SHP77 (cell line): ENCODE data around the gene MEPCE.
"Not testable (repeated sequence)": the region's sequence is repeated elsewhere in the genome, so short reads cannot be mapped to it uniquely, and the experiment has no call there.

Experiments
- DNase-seq, 2 experiments: peaks; one replicate each; lab custom pipeline; 2025; lab: John Stamatoyannopoulos, UW

MEPCE gene, protein sequence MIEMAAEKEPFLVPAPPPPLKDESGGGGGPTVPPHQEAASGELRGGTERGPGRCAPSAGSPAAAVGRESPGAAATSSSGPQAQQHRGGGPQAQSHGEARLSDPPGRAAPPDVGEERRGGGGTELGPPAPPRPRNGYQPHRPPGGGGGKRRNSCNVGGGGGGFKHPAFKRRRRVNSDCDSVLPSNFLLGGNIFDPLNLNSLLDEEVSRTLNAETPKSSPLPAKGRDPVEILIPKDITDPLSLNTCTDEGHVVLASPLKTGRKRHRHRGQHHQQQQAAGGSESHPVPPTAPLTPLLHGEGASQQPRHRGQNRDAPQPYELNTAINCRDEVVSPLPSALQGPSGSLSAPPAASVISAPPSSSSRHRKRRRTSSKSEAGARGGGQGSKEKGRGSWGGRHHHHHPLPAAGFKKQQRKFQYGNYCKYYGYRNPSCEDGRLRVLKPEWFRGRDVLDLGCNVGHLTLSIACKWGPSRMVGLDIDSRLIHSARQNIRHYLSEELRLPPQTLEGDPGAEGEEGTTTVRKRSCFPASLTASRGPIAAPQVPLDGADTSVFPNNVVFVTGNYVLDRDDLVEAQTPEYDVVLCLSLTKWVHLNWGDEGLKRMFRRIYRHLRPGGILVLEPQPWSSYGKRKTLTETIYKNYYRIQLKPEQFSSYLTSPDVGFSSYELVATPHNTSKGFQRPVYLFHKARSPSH

DNA sequence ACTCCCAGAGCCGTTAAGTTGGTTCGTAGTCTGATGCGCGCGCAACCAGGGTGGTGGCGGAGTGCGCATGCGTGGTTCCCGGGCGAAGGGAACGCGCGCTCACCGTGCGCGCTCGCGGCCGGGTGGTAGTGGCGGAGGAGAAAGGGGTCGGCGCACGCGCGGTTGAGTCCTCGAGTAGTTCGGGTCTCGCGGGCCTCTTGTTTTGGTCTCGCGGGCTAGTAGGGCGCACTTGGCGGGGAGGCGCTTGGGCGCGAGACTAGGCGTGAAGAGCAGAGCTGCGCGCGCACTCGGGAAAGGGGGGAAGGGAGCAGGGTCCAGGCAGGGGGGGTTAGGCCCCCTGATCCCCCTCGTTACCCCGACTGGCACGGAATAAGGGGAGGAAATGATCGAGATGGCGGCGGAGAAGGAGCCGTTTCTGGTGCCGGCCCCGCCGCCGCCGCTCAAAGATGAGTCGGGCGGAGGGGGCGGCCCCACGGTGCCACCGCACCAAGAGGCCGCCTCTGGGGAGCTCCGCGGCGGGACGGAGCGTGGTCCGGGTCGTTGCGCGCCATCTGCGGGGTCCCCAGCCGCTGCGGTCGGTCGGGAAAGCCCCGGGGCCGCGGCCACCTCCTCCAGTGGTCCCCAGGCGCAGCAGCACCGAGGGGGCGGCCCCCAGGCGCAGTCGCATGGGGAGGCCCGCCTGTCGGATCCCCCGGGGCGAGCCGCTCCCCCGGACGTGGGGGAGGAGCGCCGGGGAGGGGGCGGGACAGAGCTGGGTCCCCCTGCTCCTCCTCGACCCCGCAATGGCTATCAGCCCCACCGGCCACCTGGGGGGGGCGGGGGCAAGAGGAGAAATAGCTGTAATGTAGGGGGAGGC is at the start of gene MEPCE:
MEPCE (plus strand) TSS at position 195 of the 856 bp plus-strand sequence; CDS start at position 383, 188 bp downstream.
- DNase-seq = peak; percentile 92 to 97

DNA sequence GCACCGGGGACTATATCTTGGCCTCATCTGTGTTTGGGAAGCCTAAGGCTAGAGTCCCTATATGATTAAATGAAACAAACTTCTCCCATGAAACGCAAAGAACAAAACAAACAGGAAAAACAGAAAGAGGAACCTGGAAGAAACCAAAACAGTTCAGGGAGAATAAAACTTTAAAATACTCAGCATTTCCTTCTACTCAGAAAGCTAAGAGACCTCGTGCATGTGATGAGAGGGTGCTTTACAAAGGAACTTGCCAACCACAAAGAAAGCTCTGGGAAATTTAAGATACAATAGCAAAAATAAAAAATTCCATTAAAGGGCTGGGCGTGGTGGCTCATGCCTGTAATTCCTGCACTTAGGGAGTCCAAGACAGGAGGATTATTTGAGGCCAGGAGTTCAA is 49.4 kb upstream of the MEPCE start:
- DNase-seq = no peak

DNA sequence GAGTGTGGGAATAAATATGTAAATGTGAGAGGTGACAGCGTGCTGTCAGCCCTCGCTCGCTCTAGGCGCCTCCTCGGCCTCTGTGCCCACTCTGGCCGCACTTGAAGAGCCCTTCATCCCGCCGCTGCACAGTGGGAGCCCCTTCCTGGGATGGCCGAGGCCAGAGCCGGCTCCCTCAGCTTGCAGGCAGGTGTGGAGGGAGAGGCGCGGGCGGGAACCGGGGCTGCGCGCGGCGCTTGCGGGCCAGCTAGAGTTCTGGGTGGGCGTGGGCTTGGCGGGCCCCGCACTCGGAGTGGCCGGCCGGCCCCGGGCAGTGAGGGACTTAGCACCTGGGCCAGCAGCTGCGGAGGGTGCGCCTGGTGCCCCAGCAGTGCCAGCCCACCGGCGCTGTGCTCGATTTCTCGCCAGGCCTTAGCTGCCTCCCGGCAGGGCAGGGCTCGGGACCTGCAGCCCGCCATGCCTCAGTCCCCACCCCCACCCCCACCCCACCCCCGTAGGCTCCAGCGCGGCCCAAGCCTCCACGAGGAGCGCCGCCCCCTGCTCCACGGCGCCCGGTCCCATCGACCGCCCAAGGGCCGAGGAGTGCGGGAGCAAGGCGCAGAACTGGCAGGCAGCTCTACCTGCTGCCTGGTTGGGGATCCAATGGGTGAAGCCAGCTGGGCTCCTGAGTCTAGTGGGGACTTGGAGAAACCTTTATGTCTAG is 47.9 kb upstream of the MEPCE start:
- DNase-seq = not testable (repeated sequence)

GRCh38 chr7:100382234-100382853 is 47.3 kb upstream of the MEPCE start:
- not testable (repeated sequence) for DNase-seq

GRCh38 chr7:100384628-100385294 is 44.9 kb upstream of the MEPCE start:
- no peak for DNase-seq

GRCh38 chr7:100386940-100387339 is 42.7 kb upstream of the MEPCE start:
- DNase-seq = no peak

DNA sequence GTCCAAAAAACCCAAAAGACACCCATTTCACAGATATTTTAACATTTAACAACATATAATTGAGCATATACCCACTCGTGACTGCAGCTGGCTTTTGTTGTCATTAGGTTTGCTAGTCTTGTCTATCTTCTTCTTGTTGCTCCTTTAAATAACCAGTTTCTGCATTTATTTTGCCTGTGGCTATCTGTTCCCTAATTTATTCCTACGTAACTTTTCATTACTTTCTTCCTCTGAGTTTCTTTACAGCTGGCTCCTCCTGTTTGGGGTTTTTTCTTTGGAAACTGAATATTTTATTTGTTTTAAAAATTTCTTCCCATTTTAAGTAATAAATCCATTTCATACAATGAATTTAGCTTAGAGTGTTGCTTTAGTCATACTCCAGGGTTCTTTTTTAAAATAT is 41.9 kb upstream of the MEPCE start:
- DNase-seq = no peak

GRCh38 chr7:100389437-100390088 is 40.1 kb upstream of the MEPCE start:
- DNase-seq = no peak

DNA sequence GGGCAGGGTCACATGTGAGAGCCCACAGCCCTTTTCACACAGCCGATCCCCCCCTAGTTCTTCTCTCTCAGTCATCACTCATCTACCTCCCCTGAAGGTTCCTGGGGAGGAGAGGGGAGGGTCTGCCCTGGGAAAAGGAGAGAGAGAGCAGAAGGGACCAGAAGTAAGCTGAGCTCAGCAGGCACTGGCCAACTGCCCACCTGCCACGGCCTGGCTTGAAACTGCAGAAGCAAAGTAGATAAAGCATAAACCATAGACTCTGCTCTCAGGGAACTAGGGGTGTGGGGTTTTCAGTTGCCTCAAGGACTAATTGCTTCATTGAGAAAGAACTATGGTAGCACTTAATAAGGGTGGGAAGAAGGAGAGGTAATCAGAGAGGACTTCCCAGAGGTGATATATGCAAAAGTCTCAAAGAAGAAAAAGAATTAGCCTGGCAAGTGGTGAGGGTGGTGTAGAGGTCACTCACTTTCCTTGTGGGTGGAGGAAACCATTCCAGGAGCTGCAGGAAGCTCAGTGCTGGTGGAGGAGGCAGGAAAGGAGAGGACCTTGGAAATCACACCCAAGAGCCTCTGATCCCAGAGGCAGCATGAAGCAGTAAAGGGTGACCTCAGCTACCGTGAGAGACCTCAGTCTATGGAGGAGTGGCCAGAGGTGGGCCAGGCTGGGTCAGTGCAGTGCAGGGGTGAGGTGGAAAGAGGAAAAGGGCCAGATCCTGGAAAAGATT is 39.2 kb upstream of the MEPCE start:
- no peak for DNase-seq

DNA sequence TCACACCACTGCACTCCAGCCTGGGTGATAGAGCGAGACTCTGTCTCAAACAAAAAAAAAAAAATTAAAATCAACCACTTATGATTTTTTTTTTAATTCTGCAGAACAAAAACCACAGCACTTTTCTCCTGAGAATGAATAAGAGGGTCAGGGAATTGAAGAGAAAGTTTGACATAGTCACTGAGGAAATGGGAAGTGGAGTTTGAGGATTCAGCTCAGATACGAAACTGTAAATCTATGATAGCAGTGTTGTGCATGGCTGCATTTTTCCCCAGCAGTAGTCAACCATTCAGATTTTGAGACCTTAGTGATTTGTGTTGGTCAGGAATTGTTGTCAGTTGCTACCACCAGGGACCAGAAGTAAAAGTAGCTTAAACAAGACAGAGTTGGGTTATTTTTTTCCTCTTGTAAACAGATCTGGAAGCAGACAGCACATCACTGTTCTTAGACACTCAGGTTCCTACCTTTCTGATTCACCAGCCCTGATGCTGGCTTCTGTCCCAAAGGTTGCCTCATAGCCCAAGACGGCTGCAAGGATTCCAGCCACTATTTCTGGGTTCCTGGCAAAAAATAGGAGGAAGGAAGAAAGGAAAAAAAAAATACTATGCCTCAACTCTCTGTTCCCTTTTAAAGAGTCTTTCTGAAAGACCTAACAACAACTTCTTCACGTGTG is 36.3 kb upstream of the MEPCE start:
- DNase-seq = no peak

DNA sequence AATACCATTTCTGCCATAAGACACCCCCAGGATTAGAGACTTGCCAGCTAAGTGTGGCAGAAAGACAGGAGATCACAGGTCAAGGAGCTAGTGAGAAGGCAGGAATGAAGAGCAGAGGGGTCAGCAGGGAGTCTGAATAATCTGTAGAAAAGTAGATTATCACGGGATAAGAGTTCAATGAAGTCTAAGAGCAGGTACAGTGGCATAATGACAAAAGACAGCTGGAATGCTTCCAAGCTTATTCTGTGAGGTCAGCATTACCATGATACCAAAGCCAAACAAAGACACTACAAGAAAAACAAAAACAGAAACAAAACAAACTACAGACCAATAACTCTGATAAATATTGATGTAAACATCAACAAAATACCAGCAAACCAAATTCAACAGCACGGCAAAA is 35.6 kb upstream of the MEPCE start:
- no peak for DNase-seq

GRCh38 chr7:100396421-100396982 is 33.1 kb upstream of the MEPCE start:
- no peak for DNase-seq

DNA sequence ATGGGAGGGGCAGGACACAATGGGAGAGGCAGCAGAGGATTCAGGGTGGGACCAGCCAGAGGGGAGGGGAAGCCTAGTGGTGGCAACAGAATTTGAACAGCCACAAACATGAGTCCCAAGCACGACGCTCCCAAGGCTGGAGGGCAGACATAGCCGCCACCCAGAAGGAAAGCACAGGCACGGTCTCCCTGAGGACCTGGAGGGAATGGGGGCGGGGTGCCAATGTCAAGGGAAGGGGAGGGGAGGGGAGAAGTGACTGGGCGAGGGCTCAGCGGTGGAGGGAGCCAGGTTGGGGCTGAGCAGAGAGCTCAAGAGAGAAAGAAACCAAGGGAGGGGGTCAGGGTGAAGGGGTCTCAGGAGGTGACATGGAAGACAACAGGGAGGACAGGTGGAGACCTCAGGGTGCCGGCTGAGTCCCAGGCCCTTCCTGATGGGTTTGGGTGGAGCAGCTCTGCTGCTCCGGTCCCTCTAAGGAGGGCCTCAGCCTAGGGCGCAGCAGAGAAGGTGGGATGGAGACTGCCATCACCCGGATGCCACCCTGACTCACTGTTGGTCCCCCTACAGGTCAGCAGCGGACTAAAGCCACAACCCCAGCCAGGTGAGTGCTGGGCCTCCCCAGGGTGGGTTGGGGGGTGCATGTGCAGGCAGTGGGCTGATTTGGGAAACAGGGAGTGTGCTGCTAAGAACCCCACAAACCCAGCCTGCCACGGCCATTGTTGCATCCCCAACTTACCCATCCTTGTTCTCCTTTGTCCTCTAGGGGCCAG is 32.1 kb upstream of the MEPCE start:
- DNase-seq = no peak

DNA sequence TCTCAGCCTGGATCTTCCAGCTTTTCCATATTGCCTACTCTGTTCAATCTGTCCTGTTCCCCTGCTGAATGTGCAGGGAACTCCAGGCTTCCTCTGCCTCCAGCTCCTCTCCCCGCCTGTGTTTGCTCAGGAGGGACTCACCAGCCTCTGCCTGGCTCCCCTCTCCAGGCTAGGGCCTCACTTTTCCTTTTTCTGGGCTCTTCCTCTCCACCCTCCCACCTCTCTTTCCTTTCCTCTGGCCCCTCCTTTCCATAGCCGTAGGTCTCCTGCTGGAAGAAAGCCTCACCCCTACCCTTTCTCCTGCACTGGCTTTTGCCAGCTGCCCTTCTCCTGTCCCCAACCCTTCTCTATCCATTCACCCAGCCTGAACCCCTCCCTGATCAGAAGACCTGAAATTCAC is 31.4 kb upstream of the MEPCE start:
- no peak for DNase-seq

DNA sequence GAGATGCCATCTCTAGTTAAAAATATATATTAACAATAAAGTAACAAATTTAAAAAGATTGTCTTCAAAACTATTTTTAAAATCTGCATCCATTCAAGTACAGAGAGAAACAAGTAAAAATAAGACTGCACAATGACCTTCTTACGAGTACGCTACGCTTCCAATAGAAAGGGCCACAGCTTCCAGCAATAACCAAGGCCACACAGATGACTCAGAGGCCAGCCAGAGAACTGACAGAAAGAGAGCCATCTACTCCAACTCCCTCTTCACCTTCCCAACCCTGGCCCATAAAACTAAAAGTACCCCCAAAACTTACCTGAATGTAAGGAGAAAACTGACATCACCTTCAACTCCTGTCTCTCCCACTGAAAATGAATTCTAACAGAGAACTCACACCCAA is 29.6 kb upstream of the MEPCE start:
- no peak for DNase-seq

DNA sequence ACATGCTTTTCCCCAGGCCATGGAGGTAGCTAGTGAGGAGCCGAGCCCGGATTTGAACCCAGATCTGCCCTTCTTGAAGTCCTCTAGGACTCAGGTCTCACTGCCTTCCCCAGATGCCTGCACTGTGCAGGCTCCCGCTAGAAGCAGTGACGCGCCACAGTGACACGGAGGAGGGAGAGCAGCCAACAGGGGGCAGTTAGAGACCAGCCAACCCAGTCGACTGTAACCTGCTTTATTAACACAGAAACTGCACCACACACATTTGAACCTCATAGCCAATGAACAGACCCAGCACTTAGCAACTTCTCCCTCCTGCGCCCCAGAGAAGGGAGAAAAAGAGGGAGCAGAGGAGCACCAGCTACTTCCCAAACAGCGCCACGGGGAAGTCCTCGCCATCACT is 29.0 kb upstream of the MEPCE start:
- DNase-seq = peak; percentile 7 to 35

- no peak for DNase-seq
Observed at GRCh38 chr7:100401811-100402210, 27.8 kb upstream of the MEPCE start.

- DNase-seq = no peak
Observed at GRCh38 chr7:100402241-100402640, 27.4 kb upstream of the MEPCE start.
